ENCODE results near the gene GLA.

Gene GLA

GRCh38 chrX:101407748-101408531, at the start of gene GLA, which contains the start of gene HNRNPH2:
GLA (minus strand) TSS chrX:101407925; CDS start chrX:101407903, 22 bp downstream.
HNRNPH2 (plus strand) TSS chrX:101408222; CDS start chrX:101411989, 3,767 bp downstream.
- DNase-seq, result peak; percentile 98

DNA sequence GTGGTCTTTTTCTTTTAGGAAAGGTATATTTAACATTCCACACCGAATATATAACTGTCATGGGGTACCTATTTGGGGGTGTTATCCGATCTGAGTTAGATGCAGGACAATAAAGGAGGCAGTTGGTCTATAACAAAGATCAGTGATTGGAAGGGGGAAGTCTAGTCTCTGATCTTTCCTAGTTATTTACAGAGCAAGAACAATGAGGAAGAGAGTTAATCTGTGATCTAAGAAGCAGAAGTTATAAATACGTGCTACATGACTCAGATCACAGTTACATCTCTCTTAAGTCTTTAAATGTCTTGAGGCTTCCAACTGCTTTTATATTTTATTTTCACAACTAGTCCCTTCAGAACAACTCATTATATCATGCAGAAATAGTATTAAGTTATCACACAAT, 44.3 kb upstream of the GLA start:
- no peak for DNase-seq

DNA sequence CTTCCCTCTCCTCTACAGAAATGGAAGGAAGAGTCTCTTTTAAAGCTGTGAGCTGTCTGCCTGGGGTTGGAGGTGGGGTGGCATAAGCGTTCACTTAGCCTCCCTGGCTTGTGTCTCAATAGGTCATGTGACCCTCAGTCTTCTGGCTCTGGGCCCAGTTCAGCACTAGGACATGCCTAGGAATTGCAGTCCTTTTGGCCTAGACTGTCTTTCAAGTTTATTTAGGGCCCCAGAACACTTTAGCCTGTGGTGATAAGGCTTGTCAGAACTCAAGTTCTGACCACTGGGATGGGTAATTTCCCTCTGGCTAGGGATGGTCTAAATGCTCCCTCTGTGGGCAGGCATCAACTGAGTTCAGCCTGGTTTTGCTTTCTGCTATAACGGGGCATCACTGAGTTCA, 43.2 kb upstream of the GLA start:
- DNase-seq, result no peak

DNA sequence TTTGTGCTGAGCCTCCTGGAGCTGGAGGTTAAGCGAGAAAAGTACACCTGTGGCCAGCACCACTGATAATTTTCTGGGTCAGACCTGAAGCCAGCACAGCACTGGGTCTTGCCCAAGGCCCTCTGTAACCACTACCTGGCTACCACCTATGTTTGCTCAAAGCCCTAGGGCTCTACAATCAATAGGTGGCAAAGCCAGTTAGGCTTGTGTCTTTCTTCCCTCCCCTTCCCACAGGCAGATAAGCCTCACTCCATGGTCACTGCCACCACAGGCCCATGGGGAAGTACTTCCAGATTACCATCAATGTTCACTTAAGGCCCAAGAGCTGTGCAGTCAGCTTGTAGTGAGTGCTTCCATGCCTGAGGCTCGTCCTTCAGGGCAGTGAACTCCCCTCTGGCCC, 42.4 kb upstream of the GLA start:
- no peak for DNase-seq

GRCh38 chrX:101449279-101449678, 41.6 kb upstream of the GLA start:
- no peak for DNase-seq

GRCh38 chrX:101442085-101442484, 34.4 kb upstream of the GLA start:
- no peak for DNase-seq

DNA sequence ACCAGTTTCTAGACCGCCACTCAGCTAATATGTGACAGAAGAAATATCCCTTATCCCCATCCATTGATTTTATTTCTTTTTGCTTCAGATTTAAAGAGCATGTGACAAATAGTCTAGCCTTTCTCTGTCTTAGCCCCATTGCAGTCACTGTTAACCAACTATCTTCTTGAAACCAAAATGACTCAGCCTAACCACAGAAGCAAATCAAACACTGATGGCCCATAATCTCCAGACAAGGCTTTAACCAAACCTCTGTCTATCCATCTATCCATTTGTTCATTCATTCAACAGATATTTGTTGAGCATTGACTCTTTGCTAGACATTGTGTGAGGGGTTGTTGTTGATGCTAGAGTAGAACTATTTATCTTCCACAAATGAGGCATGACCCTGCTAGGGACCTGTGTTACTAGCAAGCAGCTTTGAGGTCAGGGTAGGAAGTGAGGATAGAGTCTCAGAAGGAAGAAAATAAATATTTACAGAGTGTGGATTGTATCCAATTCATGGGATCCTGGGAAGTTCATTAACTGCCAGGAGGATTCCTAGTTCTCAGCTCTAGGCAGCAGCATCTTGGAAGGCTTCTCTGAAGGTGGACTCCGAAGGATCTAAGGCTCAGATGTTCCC, 22.8 kb upstream of the GLA start:
- no peak for DNase-seq

- DNase-seq, result no peak
Observed at GRCh38 chrX:101429934-101430333, 22.2 kb upstream of the GLA start.

- no peak for DNase-seq
Observed at GRCh38 chrX:101427954-101428353, 20.2 kb upstream of the GLA start.

- no peak for DNase-seq
Observed at GRCh38 chrX:101419489-101419888, 11.8 kb upstream of the GLA start.

GRCh38 chrX:101417981-101418841, 10.5 kb upstream of the GLA start:
- peak; percentile 59 for DNase-seq

- no peak for DNase-seq
Observed at GRCh38 chrX:101417190-101417589, 9.5 kb upstream of the GLA start.

DNA sequence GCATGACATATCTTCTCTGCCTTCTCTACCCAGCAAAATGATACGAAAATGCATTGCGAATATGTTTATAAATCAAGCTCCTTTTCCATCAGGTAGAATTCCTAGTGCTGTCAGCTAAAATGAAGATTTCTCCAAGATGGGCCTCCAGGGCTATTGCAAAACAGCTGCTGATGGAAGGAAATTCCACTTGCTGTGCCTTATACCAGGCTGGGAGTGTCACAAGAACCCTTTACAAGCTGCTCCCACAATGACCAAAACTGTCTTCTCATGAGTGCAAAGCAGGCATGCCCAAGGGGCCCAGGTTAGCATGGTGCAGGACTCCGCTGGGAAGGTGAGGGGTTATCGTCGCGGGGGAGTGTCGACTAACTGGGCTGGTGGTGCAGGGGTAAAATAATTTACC, 9.0 kb upstream of the GLA start:
- DNase-seq, result no peak

DNA sequence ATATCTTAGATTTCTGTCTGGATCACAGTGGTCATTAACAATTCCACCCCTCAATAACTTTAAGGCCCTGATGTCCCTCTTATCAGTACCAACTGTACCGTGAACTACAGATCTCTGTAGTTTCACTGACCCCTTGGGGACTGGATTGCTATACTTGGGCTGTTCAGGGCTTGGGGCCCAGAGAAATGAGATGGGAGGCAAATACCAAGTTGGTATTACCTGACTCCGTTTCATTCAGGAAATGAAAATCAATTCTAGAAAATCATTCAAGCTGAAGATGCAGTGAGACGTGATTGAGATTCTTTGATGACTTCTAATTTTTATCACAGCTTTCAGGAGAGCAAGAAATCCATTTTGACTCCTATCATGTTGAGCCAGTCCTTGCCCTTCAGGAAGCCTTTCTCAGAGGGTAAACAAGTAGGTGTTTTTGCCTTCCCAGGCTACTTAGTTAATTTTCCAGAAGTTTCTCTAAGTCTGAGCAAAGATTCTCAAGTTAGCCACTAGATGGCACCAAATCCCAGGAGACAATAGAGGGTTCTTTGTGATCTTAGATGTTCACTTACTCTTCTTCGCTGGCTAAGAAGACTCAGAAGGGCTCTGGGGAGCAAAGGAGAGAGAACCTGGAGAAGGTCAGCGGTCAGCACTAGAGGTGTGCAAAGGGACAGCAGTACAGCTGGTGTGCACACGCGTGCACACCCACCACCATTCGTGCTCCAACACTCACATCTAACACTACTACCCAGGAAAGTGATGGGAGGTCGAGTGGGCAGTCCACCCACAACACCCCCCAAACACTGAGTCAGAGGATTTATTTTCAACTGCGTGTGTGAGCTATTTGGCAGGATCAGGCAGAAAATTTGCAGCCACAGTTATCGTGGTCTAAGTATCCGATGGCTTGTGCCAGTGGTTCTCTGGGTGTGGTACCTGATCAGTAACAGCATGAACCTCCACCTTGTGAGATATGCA, 7.7 kb upstream of the GLA start:
- peak; percentile 50 for DNase-seq

DNA sequence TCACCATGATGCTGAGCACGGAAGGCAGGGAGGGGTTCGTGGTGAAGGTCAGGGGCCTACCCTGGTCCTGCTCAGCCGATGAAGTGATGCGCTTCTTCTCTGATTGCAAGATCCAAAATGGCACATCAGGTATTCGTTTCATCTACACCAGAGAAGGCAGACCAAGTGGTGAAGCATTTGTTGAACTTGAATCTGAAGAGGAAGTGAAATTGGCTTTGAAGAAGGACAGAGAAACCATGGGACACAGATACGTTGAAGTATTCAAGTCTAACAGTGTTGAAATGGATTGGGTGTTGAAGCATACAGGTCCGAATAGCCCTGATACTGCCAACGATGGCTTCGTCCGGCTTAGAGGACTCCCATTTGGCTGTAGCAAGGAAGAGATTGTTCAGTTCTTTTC, 4.3 kb upstream of the GLA start:
- DNase-seq, result no peak

DNA sequence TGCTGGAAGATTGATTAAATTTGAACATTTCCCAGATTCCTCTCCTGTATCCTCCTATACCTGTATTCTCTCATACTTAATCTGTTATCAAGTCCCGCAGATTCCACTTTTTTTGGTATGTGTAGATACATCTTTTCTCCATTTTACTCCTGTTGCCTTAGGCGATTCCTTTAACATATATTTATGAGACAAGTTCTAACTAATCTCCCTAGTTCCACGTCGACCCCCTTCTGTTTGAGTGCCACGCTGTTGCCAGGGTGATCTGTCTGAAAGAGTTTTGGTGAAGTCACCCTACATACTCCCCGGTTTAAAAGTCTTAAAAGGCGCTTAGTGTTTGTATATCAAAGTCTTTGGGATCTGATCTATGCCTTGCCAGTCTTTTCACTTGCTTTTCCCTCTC, 2.7 kb upstream of the GLA start:
- no peak for DNase-seq

DNA sequence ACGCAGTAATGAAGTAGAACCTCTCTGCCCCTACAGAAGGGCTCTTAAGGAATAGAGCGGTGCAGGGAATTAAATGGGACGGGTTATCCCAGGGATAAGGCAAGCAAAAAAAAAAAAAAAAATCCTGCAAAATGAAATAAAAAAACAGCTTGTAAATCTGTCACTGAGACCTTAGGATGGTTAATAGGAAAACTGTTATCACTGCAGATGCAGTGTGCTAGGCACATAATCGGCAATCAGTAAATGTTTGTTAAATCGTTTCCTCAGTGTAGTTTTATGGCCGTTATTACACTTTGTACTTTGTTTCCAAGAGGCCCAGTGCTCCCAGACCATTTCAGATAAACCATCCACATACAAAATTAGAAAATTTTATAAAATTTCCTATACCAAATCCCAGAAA, 1.3 kb upstream of the GLA start:
- DNase-seq, result no peak

GRCh38 chrX:101408532-101408841, 762 bp upstream of the GLA start:
- no peak for DNase-seq

- no peak for DNase-seq
Observed at GRCh38 chrX:101407167-101407747, 468 bp downstream of the GLA start.

DNA sequence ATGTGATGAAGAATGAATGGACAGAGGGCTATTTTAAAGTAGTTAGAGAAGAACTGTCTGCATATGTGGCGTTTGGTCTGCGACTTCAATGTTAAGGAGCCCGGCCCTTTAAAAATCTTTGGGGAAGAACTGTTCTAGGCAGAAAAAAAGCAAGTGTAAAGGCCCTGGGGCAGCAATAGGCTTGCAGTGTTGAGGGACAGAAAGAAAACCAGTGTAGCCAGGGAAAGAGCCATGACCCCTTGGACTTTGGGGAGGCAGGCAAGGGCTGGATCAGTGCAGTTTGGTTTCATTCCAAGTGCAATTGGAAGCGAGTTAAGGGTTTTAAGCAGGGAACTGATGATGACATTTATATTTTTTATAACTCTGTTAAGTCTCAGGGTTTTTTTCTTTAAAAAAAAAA, 7.9 kb downstream of the GLA start:
- DNase-seq, result no peak

- no peak for DNase-seq
Observed at GRCh38 chrX:101398694-101399093, 9.0 kb downstream of the GLA start.

GRCh38 chrX:101397779-101398178, 9.9 kb downstream of the GLA start:
- no peak for DNase-seq

Data from NCI-H345 (cell line).